AG04450 (cell line): Measurements from ENCODE around the gene NRBF2. TPM values are rescaled to one million over a fixed set of nuclear protein-coding genes. Genes with fewer than 3 reads are reported as not detected.

Experiments
- CTCF ChIA-PET: fragments of 300-600, 350-600 bp; formaldehyde crosslinking; extraction: SDS; loops from one replicate; lab custom pipeline; 2022; ENCODE audit warnings: antibody characterized with exemption, inconsistent platforms; lab: Charles Lee
- POLR2A ChIA-PET: fragments of 350-600 bp; formaldehyde crosslinking; extraction: SDS; loops from one replicate; lab custom pipeline; 2021; ENCODE audit warnings: antibody characterized with exemption, inconsistent platforms; lab: Yijun Ruan, JAX
- DNase-seq: peaks from one replicate; pipeline ENCODE4 v3.0.0-alpha.2; 2011; ENCODE audit warnings: low read depth, low spot score
- H3K27ac ChIP-seq: one replicate; pipeline ENCODE4 v1.5.1; 2012; ENCODE audit warnings: low read depth, low read length, control low read depth
- H3K27me3 ChIP-seq: one replicate; pipeline ENCODE4 v1.6.0; 2012; ENCODE audit warnings: low read length; ENCODE audit not compliant: control insufficient read depth, insufficient read depth
- H3K4me3 ChIP-seq: 2 replicates; pipeline ENCODE4 v1.5.1; 2011; ENCODE audit warnings: mild to moderate bottlenecking, low read depth, low read length, control low read depth
- H3K9me3 ChIP-seq: 2 replicates; pipeline ENCODE4 v1.5.1; 2012; ENCODE audit warnings: low read length; ENCODE audit not compliant: control insufficient read depth, insufficient read depth
- CTCF ChIP-seq: IDR thresholded peaks from 2 replicates; pipeline ENCODE4 v1.5.1; 2011; ENCODE audit warnings: low read depth, low read length, control low read depth, inconsistent platforms
- polyA plus RNA-seq: library from polyadenylated mRNA; depleted of rRNA; stranded (reverse); fragments of >200 nt; gene quantifications from 2 replicates; pipeline ENCODE4 v1.2.3, GENCODE V29; 2011

NRBF2 gene
- polyA plus RNA-seq, 1 experiment = 34.5 TPM

GRCh38 chr10:63169624-63170023 lies 36.5 kb downstream of the NRBF2 start:
- no peaks in the 10 kb centered on the region for H3K27me3 ChIP-seq
- POLR2A ChIA-PET = no interaction called here
- no peak for DNase-seq
- H3K27ac ChIP-seq = no peak overlapping the region
- CTCF ChIA-PET = interaction anchor here (8.8 to 10.6 kb wide), 2 partner anchors 461 to 548 kb away, joined by 171 to 363 read pairs; no protein-coding TSS in a partner anchor
- no peaks in the 10 kb centered on the region for H3K9me3 ChIP-seq
- H3K4me3 ChIP-seq = no peak overlapping the region
- no peak for TF ChIP-seq CTCF

- Histone ChIP-seq H3K9me3 (no peaks in the 10 kb centered on the region), H3K4me3 (no peak overlapping the region), H3K27ac (no peak overlapping the region), H3K27me3 (no peaks in the 10 kb centered on the region)
- ChIA-PET POLR2A (no interaction called here), CTCF (interaction anchor here (1.1 to 10.6 kb wide), 3 partner anchors 14 to 460 kb away, joined by 3 to 171 read pairs (median 5); no protein-coding TSS in a partner anchor)
- no peak for TF ChIP-seq CTCF
- no peak for DNase-seq
Measured at GRCh38 chr10:63171255-63171855, 38.2 kb downstream of the NRBF2 start.

GRCh38 chr10:63171926-63172325 lies 38.8 kb downstream of the NRBF2 start:
- POLR2A ChIA-PET = no interaction called here
- H3K27ac ChIP-seq = no peak overlapping the region
- no peak for DNase-seq
- H3K9me3 ChIP-seq = no peaks in the 10 kb centered on the region
- TF ChIP-seq CTCF = no peak
- H3K27me3 ChIP-seq = no peaks in the 10 kb centered on the region
- H3K4me3 ChIP-seq = no peak overlapping the region
- CTCF ChIA-PET = interaction anchor here (1.1 to 10.6 kb wide), 3 partner anchors 14 to 459 kb away, joined by 3 to 171 read pairs (median 5); no protein-coding TSS in a partner anchor

- ChIA-PET POLR2A (interaction anchor here (0.6 kb wide), 1 partner anchor 52 kb away, joined by 4 read pairs; no protein-coding TSS in a partner anchor), CTCF (interaction anchor here (0.7 to 2.0 kb wide), 5 partner anchors 12 to 455 kb away, joined by 3 to 6 read pairs (median 3); no protein-coding TSS in a partner anchor)
- Histone ChIP-seq H3K27ac (no peak overlapping the region), H3K27me3 (no peaks in the 10 kb centered on the region), H3K9me3 (no peaks in the 10 kb centered on the region), H3K4me3 (no peak overlapping the region)
- no peak for TF ChIP-seq CTCF
- no peak for DNase-seq
Measured at GRCh38 chr10:63173468-63174232, 40.5 kb downstream of the NRBF2 start.
